ENCODE data around the gene CTNND2.

CTNND2 gene

DNA sequence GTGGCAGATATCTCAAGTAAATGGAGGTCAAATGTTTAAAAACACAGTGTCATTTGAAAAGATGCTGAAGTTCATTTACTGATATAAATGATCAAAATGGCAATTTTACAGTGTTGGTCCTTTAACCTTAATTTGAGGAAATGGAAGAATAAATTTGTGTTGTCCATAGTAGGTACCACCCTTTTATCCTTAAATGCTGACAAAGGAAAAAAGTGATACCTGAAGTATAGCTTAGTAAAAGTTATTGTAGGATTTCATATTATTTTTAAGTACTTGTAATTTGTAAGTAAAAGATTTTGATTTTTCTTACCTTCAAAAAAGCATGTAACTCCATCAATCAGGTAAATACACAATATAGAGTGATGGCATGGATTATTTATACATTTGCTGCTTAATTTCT, 976.6 kb downstream of the CTNND2 start:
- no peak for DNase-seq (ENCODE audit: low read depth in 2 of 2)

DNA sequence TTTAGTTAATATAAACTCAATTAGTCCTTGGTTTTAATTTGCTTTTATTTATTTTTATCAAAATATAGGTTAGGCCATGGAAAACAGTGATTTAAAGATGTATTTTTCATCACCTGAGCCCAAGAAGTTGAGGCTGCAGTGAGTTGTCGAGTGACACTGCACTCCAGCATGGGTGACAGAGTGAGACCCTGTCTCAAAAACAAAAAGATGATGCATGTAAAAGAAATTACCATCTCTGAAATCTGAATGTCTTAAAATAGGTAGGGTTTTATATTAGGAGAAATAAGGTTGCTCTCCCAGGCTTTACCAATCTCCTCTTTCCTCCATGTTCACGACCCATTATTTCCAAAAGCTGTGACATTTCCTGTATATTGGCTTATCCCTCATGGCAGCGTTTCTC, 980.9 kb downstream of the CTNND2 start:
- no peak for DNase-seq (ENCODE audit: low read depth in 2 of 2)
